Fibroblast of skin of abdomen (primary cell): ENCODE results near the gene CPXM2.

Source experiments
- DNase-seq: peaks from one replicate; pipeline ENCODE4 v3.0.0-alpha.2; 2013

The CPXM2 gene

DNA sequence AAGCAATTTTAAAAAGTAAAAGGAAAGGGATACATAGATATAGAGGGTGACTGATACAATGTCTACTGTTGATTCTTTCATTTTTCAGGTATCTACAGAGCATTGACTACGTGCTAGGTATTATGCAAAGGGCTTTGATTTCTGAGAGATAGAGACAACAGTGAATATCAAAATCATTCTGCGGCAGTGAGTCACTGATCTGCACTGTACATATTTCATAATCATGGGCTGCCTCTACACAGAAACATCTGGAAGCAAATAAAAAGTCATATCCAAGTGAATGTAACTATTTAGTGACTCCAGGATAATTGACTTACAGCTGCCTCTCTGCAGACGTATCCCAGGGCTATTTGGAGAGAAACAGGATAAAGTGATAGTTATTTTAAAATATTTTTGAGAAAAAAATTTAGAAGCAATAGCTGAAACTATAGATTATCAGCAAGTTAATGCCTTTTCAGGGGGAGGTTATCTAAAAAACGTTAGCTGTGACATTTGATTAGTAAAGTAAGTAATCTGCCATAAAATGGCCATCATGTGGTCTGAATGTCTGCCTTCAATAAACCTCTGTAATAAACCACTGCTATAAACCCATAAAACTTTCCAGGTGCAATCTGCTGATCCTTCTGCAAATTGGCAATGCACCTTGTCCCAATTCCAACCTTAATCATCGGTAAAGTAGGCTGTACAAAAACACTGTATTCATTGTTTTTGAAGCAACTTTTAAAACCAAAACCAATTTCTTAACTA lies 43.7 kb downstream of the CPXM2 start:
- peak; percentile 64 for DNase-seq

- no peak for DNase-seq
Observed at GRCh38 chr10:123843835-123844234, 47.8 kb downstream of the CPXM2 start.

DNA sequence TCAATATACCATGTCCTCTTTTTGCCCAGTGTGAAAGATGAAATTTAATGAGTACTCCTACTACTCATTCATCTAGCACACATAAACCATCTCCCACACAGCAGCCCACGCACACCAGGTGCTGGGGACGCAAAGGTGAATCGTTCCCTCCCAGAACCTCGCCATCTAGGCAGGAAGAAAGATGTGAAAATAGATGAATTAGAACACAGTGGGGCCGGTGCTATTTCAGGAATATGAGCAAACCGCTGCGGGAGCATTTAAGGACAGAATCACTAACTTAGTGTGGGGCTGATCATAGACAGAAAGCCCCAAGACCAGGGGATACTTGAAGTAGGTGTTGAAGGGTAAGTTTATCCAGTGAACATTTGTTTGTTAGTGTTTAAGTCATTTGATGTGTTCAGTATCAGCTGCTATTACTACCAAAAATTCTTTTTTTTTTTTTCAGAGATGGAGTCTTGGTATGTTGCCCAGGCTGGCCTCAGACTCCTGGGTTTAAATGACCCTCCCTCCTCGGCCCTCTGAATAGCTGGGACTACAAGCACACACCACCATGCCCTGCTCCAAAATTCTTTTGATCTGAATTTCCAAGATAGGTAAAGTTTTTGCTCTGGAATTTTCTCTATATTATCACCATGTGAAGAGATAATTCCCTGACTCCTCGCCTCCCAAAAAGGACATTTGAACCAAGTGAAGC lies 48.8 kb downstream of the CPXM2 start:
- no peak for DNase-seq

- DNase-seq = no peak
Observed at GRCh38 chr10:123841560-123841959, 50.0 kb downstream of the CPXM2 start.

DNA sequence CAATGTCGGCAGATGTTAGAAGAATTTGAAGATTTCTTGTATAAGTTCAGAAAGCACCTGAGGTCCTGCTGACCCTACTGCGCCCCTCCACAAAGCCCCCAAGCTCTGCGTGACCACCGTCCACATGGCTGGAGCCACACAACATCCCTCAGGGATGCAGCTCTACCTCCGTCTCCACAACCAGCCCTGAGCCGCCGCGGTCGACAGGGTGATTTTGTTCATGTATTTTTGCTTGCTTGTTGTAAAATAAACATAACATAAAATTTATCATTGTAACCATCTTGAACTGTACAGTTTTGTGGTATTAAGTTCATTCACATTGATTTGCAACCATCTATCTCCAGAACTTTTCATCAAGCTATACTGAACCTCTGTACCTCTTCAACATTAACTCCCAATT lies 50.5 kb downstream of the CPXM2 start:
- DNase-seq = no peak

DNA sequence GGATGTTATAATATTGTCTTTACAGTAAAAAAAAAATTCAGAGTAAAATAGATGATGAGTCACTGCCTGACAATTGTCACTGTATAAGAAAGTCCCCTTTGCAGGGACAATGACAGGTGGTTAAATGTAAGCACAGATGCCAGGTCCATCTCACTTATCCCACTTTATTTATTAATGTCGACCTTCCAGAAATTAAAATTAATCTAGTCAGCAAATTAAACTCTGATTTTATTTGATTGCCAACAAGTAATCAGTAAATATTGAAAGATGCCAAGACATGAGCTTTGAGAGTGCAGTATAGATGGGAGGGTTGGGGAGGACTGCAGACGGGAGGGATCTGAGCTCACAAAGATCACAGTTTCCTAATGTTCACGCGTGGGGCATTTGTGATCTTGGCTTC lies 50.9 kb downstream of the CPXM2 start:
- no peak for DNase-seq

DNA sequence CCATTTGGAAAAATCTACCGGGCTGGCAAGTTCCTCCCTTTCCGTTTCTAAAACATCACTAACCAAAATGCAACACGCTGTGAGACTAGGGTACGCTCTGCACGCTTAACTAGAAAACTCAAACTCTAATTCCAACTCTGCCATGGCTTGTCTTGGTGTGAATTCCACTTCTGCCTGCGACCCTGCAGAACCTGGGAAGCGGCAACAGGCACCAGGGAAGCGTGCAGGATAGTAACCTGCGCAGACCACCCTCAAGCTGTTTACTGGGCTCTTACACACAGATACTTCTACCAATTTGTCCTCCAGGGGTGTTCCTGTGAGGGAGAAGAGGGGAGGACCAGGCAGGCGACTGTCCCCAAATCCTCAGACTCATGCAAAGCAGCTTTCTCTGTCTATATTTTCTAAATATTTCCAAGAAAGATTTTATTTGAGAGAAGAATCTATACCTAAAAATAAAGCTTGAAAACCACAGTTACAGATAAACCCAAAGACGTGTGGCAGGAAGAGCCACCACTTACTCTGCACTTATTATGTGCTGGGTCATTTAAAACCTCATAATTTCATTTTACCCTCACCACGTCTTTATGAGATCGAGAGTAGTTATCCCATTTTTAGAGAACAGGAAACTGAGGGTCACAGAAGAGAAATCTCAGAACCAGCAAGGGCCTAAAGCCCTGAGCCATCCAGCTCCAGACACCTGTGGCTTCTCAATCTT lies 52.9 kb downstream of the CPXM2 start:
- no peak for DNase-seq

GRCh38 chr10:123837756-123838155 lies 53.9 kb downstream of the CPXM2 start:
- DNase-seq = no peak

DNA sequence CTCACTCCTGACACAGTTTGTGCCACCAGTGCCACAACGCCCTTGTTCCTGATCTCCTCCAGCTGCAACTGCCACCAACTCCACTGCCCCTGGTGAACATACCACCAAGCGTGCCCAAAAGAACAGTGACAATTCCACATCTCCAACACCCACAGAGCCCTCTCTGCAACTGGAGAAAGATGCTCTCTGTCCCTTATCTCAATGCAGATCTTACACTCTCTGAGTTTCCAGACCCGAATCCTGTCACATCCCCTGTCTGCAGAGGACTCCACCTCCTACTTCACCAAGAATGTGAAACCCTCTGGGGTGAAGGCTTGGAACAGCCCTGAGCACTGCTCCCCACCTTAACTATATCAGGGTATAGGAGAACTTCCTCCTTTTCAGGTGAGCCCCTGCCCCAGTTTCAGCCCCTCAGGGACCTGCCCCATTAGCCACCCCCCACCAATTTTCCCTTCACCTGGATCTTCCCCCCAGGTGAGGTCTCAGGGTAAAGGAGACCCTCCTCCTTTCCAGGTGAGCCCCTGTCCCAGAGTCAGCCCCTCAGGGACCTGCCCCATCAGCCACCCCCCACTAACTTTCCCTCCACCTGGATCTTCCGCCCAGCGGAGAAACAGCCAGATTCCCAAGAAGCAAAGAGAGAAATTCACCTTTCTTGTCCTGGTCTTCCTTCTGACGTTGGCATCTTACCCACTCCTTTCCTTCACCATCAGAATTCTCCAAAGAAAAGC lies 55.0 kb downstream of the CPXM2 start:
- no peak for DNase-seq

GRCh38 chr10:123835575-123835974 lies 56.0 kb downstream of the CPXM2 start:
- DNase-seq = peak; percentile 33

DNA sequence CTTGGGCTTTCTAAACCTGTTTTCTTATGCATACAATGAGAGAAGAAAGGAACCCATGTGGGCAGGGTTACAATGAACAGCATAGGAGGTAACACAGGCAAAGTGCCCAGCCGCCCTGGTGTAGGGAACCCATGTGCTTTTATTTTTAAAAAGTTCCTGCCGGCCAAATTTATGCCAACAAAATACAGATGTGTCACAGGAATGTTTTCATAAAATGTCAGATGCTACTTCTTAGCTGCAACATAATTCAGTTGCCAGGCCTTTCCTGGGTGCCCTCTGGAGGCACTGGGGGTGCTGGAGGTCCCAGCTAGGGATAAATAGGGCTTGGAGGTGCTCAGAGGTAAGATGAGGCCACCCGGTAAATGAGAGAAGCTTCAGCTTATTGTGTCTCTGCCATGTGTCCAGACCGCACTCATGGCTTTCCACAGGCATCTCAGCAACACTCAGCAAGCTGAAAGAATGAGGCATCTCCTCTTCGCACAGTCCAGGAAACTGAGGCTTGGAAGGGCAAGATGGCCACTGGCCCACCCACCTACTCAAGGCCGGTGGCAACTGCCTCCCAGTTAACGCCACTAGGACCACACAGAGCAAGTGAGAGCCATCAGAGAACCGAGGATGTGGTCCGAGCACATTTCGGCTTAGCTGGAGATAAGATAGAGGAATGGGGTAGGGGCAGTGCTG lies 58.3 kb downstream of the CPXM2 start:
- DNase-seq = no peak

GRCh38 chr10:123831259-123831658 lies 60.3 kb downstream of the CPXM2 start:
- no peak for DNase-seq

DNA sequence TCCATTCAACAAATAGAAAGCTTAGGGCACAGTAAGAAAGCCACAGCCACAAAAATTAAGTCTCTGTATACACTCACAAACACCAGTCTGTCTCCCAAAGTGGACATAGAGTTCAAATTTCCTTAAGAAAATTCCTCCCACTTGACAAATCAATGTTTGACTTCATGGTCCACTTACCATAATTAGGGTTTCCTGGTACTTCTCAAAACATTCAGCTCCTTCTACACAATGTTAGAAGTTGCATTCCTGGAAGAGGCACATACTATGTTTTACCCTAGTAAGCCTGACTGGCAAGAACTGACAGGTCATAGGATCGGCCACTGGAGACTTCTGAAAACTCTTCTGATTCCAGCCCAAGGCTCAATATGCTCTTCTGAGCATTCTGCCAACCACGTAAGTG lies 70.5 kb downstream of the CPXM2 start:
- DNase-seq = no peak

DNA sequence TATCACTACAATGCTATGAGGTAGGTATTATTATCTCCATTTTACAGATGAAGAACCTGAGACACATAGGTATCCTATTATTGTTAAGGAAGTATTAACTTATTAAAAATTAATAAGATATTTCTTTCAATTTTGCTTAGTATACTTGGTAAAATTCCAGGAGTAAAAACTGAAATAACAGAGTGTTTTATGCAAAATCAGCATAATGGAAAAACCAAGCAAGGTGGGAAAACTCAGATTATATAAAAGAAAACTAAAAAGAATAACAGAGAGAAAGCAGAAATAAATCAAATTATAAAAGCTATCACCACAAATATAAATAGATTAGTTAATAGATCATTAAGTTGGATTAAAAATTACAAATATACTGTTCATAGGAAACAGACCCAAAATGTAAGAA lies 82.0 kb downstream of the CPXM2 start:
- no peak for DNase-seq

DNA sequence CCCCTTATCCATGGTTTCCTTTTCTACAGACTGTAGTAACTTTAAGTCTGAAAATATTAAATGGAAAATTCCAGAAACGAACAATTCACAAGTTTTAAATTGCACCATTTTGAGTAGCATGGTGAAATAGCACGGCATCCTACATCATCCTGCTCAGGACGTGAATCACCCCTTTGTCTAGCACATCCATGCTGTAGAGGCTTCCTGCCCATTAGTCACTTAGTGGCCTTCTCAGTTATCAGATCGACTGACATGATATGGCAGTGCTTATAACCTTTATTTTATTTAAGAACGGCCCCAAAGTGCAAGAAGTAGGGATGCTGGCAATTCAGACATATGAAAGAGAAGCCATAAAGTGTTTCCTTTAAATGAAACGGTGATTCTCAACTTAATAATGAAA lies 82.7 kb downstream of the CPXM2 start:
- peak; percentile 92 for DNase-seq

- peak; percentile 17 for DNase-seq
Observed at GRCh38 chr10:123808286-123808685, 83.3 kb downstream of the CPXM2 start.

DNA sequence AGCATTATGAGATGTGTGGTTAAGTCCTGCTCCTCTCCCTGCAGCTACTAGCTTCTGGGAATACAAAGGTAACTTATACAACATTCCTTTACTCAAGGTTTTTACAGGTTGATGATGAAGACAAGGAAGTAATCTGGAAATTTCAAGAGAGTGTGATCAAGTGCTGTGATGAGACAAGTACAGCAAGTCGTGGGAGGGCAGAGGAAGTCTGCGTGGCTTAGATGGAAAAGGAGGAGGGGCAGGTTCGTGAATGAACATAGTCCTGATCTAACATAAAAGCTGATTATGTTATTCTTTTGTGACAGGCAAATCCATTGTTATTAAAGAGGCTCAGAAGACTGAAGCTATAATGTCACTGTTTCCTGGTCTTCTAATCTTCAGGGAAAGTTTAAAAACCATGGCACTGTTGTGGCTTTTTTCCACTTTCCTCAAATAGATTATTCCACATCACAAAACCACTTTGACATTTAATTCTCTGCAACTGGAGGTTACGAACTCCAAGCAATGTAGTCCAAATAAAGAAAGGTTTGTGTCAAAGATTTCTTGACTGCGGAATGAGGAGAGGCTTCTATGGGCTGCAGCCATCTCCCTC lies 84.1 kb downstream of the CPXM2 start:
- DNase-seq = peak; percentile 19

GRCh38 chr10:123804716-123805115 lies 86.9 kb downstream of the CPXM2 start:
- peak; percentile 61 for DNase-seq

DNA sequence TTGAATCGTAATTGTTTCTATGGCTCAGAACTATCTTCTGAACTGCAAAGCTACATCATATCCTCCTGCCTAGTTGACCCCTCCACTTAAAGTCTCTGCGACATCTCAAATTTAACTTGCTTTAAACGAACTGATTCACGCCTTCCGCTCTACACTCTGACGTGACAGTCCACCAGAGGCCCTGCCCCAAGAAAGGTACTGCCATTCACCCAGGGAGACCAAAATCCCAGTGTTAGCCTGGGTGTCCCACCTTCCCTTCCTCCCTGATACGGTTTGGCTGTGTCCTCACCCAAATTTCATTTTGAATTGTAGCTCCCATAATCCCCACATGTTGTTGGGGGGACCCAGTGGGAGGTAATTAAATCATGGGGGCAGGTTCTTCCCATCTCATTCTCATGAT lies 90.8 kb downstream of the CPXM2 start:
- no peak for DNase-seq

DNA sequence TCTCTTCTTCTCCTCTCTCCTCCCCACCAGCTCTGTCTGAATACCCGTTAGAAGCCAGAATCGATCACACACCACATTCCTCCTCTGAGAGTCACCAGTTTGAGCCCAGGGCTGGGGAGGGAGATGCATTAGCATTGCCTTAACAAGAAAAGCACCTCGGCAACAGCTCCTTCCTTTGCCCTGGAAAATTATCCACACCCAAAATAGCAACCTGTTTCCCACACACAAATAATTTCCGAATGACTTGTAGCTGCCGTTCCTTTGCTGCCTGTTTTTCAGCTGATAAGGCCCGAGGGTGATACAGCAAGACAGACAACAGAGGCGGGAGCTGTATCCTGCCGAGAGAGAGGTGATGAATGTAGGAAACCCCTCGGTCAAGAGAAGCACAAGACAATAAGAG lies 91.3 kb downstream of the CPXM2 start:
- DNase-seq = peak; percentile 40

GRCh38 chr10:123798856-123799255 lies 92.8 kb downstream of the CPXM2 start:
- DNase-seq = no peak

GRCh38 chr10:123797813-123798212 lies 93.8 kb downstream of the CPXM2 start:
- DNase-seq = no peak
